ENCODE results near the gene CYTH3. TPM values are rescaled to one million over a fixed set of nuclear protein-coding genes. Genes with fewer than 3 reads are reported as not detected.
A peak's percentile ranks its signal among the peaks of the same experiment; 100 is the strongest.

CYTH3 gene
- total and polyA plus RNA-seq, 12 donors = 15.9 to 27.9 (median 20.5) TPM

- intact Hi-C loops (cut with DNase I) = no loop called here
- Histone ChIP-seq H3K9me3 (no peaks in the 10 kb centered on the region), H3K36me3 (no peaks in the 10 kb centered on the region), H3K27me3 (no peaks in the 10 kb centered on the region), H3K4me1 (peaks cover 0 to 55% (median 25%) of the 10 kb centered on the region in 9 donors), H3K27ac (no peak overlapping the region), H3K4me3 (no peak overlapping the region)
- no peak for TF ChIP-seq CTCF (IDR thresholded peaks at IDR 0.05)
- WGBS, 2 donors = 87% methylated on average over 5 of the region's 5 CpGs
- ATAC-seq = peak in 1 of 8 donors; percentile 33
- DNase-seq = no peak
Measured at GRCh38 chr7:6242561-6242960, 29.9 kb downstream of the CYTH3 start.

- Histone ChIP-seq H3K27ac (no peak overlapping the region), H3K9me3 (no peaks in the 10 kb centered on the region), H3K36me3 (no peaks in the 10 kb centered on the region), H3K4me1 (peaks cover 4 to 55% (median 25%) of the 10 kb centered on the region in 9 donors), H3K4me3 (no peak overlapping the region), H3K27me3 (no peaks in the 10 kb centered on the region)
- TF ChIP-seq CTCF (IDR thresholded peaks at IDR 0.05) = no peak
- DNase-seq (no peak), ATAC-seq (no peak)
- 96 to 98% methylated on average over 4 of the region's 4 CpGs for WGBS, 2 donors
- intact Hi-C loops (cut with DNase I) = no loop called here
Measured at GRCh38 chr7:6241607-6241973, 30.8 kb downstream of the CYTH3 start.

GRCh38 chr7:6238309-6238925 lies 34.0 kb downstream of the CYTH3 start:
- ATAC-seq = no peak
- intact Hi-C loops (cut with DNase I) = no loop called here
- Histone ChIP-seq H3K9me3 (no peaks in the 10 kb centered on the region), H3K27me3 (no peaks in the 10 kb centered on the region), H3K27ac (peak overlapping the region in 1 of 10 donors; percentile 67), H3K36me3 (no peaks in the 10 kb centered on the region), H3K4me1 (peaks cover 4 to 65% (median 26%) of the 10 kb centered on the region in 9 donors), H3K4me3 (no peak overlapping the region)
- no peak for TF ChIP-seq CTCF (IDR thresholded peaks at IDR 0.05)
- DNase-seq = no peak
- 77 to 81% methylated on average over 5 of the region's 5 CpGs for WGBS, 2 donors

GRCh38 chr7:6237730-6238129 lies 34.7 kb downstream of the CYTH3 start:
- Histone ChIP-seq H3K4me1 (peaks cover 4 to 72% (median 28%) of the 10 kb centered on the region in 9 donors), H3K9me3 (no peaks in the 10 kb centered on the region), H3K27me3 (no peaks in the 10 kb centered on the region), H3K36me3 (no peaks in the 10 kb centered on the region), H3K27ac (peak overlapping the region in 1 of 10 donors; percentile 67), H3K4me3 (no peak overlapping the region)
- ATAC-seq = no peak
- intact Hi-C loops (cut with DNase I) = no loop called here
- DNase-seq = no peak
- no peak for TF ChIP-seq CTCF (IDR thresholded peaks at IDR 0.05)
- 81 to 85% methylated on average over 3 of the region's 3 CpGs for WGBS, 2 donors

All from heart right ventricle (tissue), 16 donors.